B cell (primary cell): ENCODE data around the gene GNA15. TPM values are rescaled to one million over a fixed set of nuclear protein-coding genes. Genes with fewer than 3 reads are reported as not detected.

ENCODE experiments used
- ATAC-seq: fragments of 200-7000 bp; cut with Tn5 transposase; one replicate; pipeline ENCODE4 v1.10.0; 2021; ENCODE audit warnings: low read depth, mild to moderate bottlenecking, moderate number of reproducible peaks, moderate library complexity
- CTCF ChIA-PET: fragments of 350-600 bp; sonication (Branson Sonifier 250); formaldehyde crosslinking; loops from one replicate; lab custom pipeline; 2021; ENCODE audit warnings: antibody characterized with exemption, inconsistent platforms; lab: Charles Lee
- POLR2A ChIA-PET: fragments of 350-600 bp; sonication (Branson Sonifier 250); formaldehyde crosslinking; loops from one replicate; lab custom pipeline; 2021; ENCODE audit warnings: antibody characterized with exemption; lab: Charles Lee
- DNase-seq: peaks from one replicate; pipeline ENCODE4 v3.0.0; 2013
- H2AFZ ChIP-seq: 2 replicates; pipeline ENCODE4 v1.6.1; 2012; ENCODE audit warnings: mild to moderate bottlenecking, low read depth, low read length; ENCODE audit not compliant: insufficient read depth, poor library complexity, severe bottlenecking
- H3K27ac ChIP-seq, 2 donors: 1 replicate in 1 of 2; 2 replicates in 1 of 2; pipeline ENCODE4 v1.5.1; 2012 to 2013; ENCODE audit warnings: low read length in 2 of 2, mild to moderate bottlenecking in 2 of 2, moderate library complexity in 1 of 2
- H3K27me3 ChIP-seq, 4 experiments: fragments of 200-600 bp in 1 of 4; sonication (generic) in 1 of 4; replicated peaks in 1 of 4; 1 replicate in 2 of 4; 2 replicates in 2 of 4; pipeline versions ENCODE4 v1.6.1 to v1.7.0; 2013 to 2016; ENCODE audit warnings: low read length in 3 of 4, mild to moderate bottlenecking in 2 of 4, mixed read lengths in 1 of 4, moderate library complexity in 1 of 4; ENCODE audit not compliant: insufficient read depth in 4 of 4, control insufficient read depth in 3 of 4; ENCODE audit errors: control extremely low read depth in 1 of 4
- H3K36me3 ChIP-seq, 2 experiments: replicated peaks in 1 of 2; 1 replicate in 1 of 2; 2 replicates in 1 of 2; pipeline versions ENCODE4 v1.6.1 to v1.7.1; 2013; ENCODE audit warnings: low read length in 1 of 2; ENCODE audit not compliant: insufficient read depth in 2 of 2, control insufficient read depth in 1 of 2; ENCODE audit errors: control extremely low read depth in 1 of 2, extremely low read depth in 1 of 2
- H3K4me1 ChIP-seq, 2 donors: fragments of 200-600 bp in 1 of 2; sonication (generic) in 1 of 2; 1 replicate in 1 of 2; 2 replicates in 1 of 2; pipeline versions ENCODE4 v1.5.1 to v1.6.1; 2013 to 2017; ENCODE audit warnings: low read length in 2 of 2; ENCODE audit not compliant: control insufficient read depth in 2 of 2, insufficient read depth in 2 of 2
- H3K4me2 ChIP-seq: replicated peaks from 2 replicates; pipeline ENCODE3; 2012; ENCODE audit warnings: mild to moderate bottlenecking, low read depth, low read length; ENCODE audit not compliant: poor library complexity, severe bottlenecking
- H3K4me3 ChIP-seq, 5 experiments: fragments of 200-600 bp in 1 of 5; sonication (generic) in 1 of 5; 1 replicate in 3 of 5; 2 replicates in 2 of 5; pipeline versions ENCODE4 v1.5.1 to v1.7.0; 2011 to 2016; ENCODE audit warnings: low read length in 4 of 5, mild to moderate bottlenecking in 4 of 5, low read depth in 2 of 5, control low read depth in 1 of 5, moderate library complexity in 1 of 5; ENCODE audit not compliant: insufficient read depth in 1 of 5; ENCODE audit errors: control extremely low read depth in 1 of 5, extremely low read depth in 1 of 5
- H3K79me2 ChIP-seq: fragments of 200-600 bp; sonication (generic); one replicate; pipeline ENCODE4 v1.6.0; 2016; ENCODE audit warnings: low read length; ENCODE audit not compliant: control insufficient read depth, insufficient read depth
- H3K9ac ChIP-seq: fragments of 200-600 bp; sonication (generic); 2 replicates; pipeline ENCODE4 v1.6.1; 2017; ENCODE audit warnings: mild to moderate bottlenecking, low read length, moderate library complexity
- H3K9me3 ChIP-seq, 3 donors: one replicate each; pipeline versions ENCODE4 v1.6.1 to v1.7.1; 2013; ENCODE audit warnings: low read length in 2 of 3; ENCODE audit not compliant: control insufficient read depth in 2 of 3, insufficient read depth in 1 of 3; ENCODE audit errors: control extremely low read depth in 1 of 3
- H4K20me1 ChIP-seq: 2 replicates; pipeline ENCODE4 v1.6.0; 2012; ENCODE audit warnings: mild to moderate bottlenecking, low read length; ENCODE audit not compliant: insufficient read depth, control insufficient read depth, poor library complexity, severe bottlenecking
- H3K27ac Mint-ChIP-seq: one replicate; pipeline ENCODE4 v1.8.0; 2021; ENCODE audit warnings: mixed read lengths
- H3K27me3 Mint-ChIP-seq: one replicate; pipeline ENCODE4 v1.8.0; 2021; ENCODE audit warnings: mixed read lengths
- H3K4me1 Mint-ChIP-seq: one replicate; pipeline ENCODE4 v1.8.0; 2021; ENCODE audit warnings: mixed read lengths
- H3K4me3 Mint-ChIP-seq: one replicate; pipeline ENCODE4 v1.8.0; 2021; ENCODE audit warnings: mixed read lengths
- H3K9me3 Mint-ChIP-seq: one replicate; pipeline ENCODE4 v1.8.0; 2022; ENCODE audit warnings: mixed read lengths; ENCODE audit not compliant: insufficient read depth
- CTCF ChIP-seq: fragments of 200-600 bp; IDR thresholded peaks from one replicate; pipeline ENCODE4 v1.8.0; 2022; ENCODE audit warnings: antibody characterized with exemption, mild to moderate bottlenecking
- EZH2 ChIP-seq: IDR thresholded peaks from 2 replicates; pipeline ENCODE4 v1.6.1; 2012; ENCODE audit warnings: borderline replicate concordance, low read depth, mild to moderate bottlenecking, moderate library complexity, low read length; ENCODE audit not compliant: insufficient read depth, poor library complexity, severe bottlenecking
- WGBS: methylation state at CpG from one replicate; pipeline ENCODE4 v1.1.5; 2013; ENCODE audit warnings: missing lambda C conversion rate; ENCODE audit not compliant: insufficient coverage; 5-methylcytosine and 5-hydroxymethylcytosine counted together
- intact Hi-C: fragments of 100-400 bp; cut with micrococcal nuclease; formaldehyde crosslinking; loops from one replicate; pipeline ENCODE4 v1.10.0; 2022
- polyA plus RNA-seq: library from polyadenylated mRNA; depleted of rRNA; stranded (reverse); fragments of >200 nt; gene quantifications from 2 replicates; pipeline ENCODE4 v1.2.3, GENCODE V29; 2012
- total RNA-seq, 2 donors: library from RNA; stranded (reverse); fragments of 120-200 nt in 1 of 2; gene quantifications; 1 replicate in 1 of 2; 2 replicates in 1 of 2; pipeline versions ENCODE4 v1.2.3 to v1.2.4, GENCODE V29; 2013 to 2022

Gene GNA15
- total and polyA plus RNA-seq, 2 donors (not counting 1 experiment from before 2014, with no cell fraction given): 0.37 to 0.52 TPM

- no peak for ATAC-seq
- Histone ChIP-seq H2AFZ (no peak overlapping the region), H3K27ac (no peak overlapping the region), H3K4me3 (no peak overlapping the region), H4K20me1 (peaks cover 41% of the 10 kb centered on the region), H3K36me3 (no peaks in the 10 kb centered on the region), H3K4me1 (peaks cover 25 to 41% of the 10 kb centered on the region in 2 donors), H3K27me3 (peaks cover 0 to 16% (median 7%) of the 10 kb centered on the region in 4 experiments), H3K4me2 (no peak overlapping the region), H3K9ac (no peak overlapping the region), H3K79me2 (peaks cover 61% of the 10 kb centered on the region), H3K9me3 (peaks cover 0 to 2% (median 0%) of the 10 kb centered on the region in 3 donors)
- 91% methylated on average over 23 of the region's 34 CpGs for WGBS
- peaks cover 27% of the 10 kb centered on the region for H3K4me1 Mint-ChIP-seq
- no peak overlapping the region for H3K27ac Mint-ChIP-seq
- H3K27me3 Mint-ChIP-seq: peaks cover 7% of the 10 kb centered on the region
- H3K9me3 Mint-ChIP-seq: no peaks in the 10 kb centered on the region
- POLR2A ChIA-PET: no interaction called here
- TF ChIP-seq EZH2 (no peak), CTCF (no peak)
- no peak overlapping the region for H3K4me3 Mint-ChIP-seq
- CTCF ChIA-PET: interaction anchor here (0.7 to 12.5 kb wide), 11 partner anchors 8 to 151 kb away, joined by 3 to 281 read pairs (median 3); no protein-coding TSS in a partner anchor
- intact Hi-C loops: no loop called here
- DNase-seq: no peak
Observed at GRCh38 chr19:3100747-3101730, 34.8 kb upstream of the GNA15 start.
